Transverse colon (tissue), 4 donors: ENCODE measurements around the gene MYO18B.

Source experiments
- EP300 ChIP-seq: sonication (generic); formaldehyde crosslinking; IDR thresholded peaks from one replicate; pipeline ENCODE4 v1.6.1; 2017; ENCODE audit warnings: antibody characterized with exemption, low read depth
- POLR2AphosphoS5 ChIP-seq, 3 donors: sonication (generic); formaldehyde crosslinking; IDR thresholded peaks; one replicate each; pipeline ENCODE4 v1.6.1; 2016; ENCODE audit warnings: antibody characterized with exemption in 3 of 3
- TF ChIP-seq, protein P1 (sequence below), 5 experiments: fragments of 200-600 bp in 3 of 5; fragments of 450-650 bp in 2 of 5; sonication (generic) in 3 of 5; IDR thresholded peaks; 1 replicate in 2 of 5; 2 replicates in 3 of 5; pipeline ENCODE4 v1.5.1; 2016 to 2017; ENCODE audit warnings: antibody characterized with exemption in 5 of 5, inconsistent platforms in 3 of 5, mild to moderate bottlenecking in 2 of 5, moderate library complexity in 1 of 5

GRCh38 chr22:26072621-26073020 lies 330.6 kb downstream of the MYO18B start:
- TF ChIP-seq, protein P1, sequence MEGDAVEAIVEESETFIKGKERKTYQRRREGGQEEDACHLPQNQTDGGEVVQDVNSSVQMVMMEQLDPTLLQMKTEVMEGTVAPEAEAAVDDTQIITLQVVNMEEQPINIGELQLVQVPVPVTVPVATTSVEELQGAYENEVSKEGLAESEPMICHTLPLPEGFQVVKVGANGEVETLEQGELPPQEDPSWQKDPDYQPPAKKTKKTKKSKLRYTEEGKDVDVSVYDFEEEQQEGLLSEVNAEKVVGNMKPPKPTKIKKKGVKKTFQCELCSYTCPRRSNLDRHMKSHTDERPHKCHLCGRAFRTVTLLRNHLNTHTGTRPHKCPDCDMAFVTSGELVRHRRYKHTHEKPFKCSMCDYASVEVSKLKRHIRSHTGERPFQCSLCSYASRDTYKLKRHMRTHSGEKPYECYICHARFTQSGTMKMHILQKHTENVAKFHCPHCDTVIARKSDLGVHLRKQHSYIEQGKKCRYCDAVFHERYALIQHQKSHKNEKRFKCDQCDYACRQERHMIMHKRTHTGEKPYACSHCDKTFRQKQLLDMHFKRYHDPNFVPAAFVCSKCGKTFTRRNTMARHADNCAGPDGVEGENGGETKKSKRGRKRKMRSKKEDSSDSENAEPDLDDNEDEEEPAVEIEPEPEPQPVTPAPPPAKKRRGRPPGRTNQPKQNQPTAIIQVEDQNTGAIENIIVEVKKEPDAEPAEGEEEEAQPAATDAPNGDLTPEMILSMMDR (IDR thresholded peaks at IDR 0.05): no peak
- TF ChIP-seq EP300 (no peak), POLR2AphosphoS5 (IDR thresholded peaks at IDR 0.05) (no peak)
